NCI-H1417 (cell line): ENCODE data around the gene TTLL7.
A peak's percentile ranks its signal among the peaks of the same experiment; 100 is the strongest.

Experiments used
- DNase-seq, 3 experiments: peaks; one replicate each; lab custom pipeline; 2025; lab: John Stamatoyannopoulos, UW

Gene TTLL7, protein sequence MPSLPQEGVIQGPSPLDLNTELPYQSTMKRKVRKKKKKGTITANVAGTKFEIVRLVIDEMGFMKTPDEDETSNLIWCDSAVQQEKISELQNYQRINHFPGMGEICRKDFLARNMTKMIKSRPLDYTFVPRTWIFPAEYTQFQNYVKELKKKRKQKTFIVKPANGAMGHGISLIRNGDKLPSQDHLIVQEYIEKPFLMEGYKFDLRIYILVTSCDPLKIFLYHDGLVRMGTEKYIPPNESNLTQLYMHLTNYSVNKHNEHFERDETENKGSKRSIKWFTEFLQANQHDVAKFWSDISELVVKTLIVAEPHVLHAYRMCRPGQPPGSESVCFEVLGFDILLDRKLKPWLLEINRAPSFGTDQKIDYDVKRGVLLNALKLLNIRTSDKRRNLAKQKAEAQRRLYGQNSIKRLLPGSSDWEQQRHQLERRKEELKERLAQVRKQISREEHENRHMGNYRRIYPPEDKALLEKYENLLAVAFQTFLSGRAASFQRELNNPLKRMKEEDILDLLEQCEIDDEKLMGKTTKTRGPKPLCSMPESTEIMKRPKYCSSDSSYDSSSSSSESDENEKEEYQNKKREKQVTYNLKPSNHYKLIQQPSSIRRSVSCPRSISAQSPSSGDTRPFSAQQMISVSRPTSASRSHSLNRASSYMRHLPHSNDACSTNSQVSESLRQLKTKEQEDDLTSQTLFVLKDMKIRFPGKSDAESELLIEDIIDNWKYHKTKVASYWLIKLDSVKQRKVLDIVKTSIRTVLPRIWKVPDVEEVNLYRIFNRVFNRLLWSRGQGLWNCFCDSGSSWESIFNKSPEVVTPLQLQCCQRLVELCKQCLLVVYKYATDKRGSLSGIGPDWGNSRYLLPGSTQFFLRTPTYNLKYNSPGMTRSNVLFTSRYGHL

DNA sequence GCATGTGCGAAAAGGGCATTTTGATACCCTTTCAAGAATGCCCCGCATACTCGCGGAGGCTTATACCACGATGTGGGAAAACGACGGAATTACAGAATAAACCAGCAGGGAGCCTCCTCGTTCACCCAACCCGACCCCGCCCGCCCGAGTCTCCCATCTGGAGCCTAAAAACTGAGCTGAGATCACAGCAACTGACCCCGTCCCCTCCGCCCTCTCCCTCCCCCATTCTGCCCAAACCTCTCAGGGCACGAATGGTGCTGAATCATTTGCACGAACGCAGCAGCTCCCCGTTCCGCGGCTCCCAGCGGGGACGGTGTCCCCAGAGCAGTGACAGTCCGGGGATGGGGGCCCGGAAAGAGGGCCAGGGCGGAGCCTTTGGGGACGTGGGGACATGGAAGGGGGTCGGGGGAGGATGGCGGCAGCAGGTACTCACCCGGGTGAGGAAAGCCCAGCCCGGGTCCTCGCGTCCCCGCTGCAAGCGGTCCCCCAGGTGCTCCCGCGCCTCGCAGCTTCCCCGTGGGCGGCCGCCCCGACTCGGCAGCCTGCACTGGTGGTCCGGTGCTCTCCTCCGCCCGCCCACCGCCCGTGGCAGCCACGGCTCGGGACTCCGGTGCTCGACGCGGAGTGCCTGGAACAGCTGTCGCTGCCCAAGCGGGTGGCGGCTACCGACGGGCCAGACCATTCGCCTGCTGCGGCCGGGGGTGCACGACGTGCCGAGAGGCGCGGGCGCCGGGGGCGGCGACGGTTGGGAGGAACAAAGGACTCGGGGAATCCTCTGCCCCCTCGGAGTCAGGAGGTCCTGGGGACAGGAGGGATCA lies at the start of gene TTLL7:
Gene TTLL7, minus strand, starts transcription at position 635 of the 818 bp plus-strand sequence. CDS start 46,921 bp downstream, outside the sequence.
- peak; percentile 87 to 97 (median 96) for DNase-seq

DNA sequence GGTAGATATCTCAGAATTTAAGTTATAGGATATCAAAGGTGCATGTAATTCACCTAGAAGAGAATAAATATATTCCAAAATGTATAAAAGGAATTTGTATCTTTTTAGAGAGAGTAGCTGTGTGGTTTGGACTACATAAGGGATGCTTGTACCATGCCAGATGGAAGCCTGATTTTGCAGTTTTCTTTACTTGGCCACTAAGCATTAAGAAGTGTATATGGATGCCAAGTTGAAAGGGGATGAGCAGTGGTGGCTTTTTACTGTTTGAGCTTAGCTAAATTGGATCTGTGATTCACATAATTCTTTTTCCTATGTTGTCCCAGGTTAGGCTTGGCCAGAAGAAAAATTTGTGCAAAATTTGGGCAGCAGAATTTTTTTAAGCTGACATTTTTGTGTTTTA lies 43.5 kb upstream of the TTLL7 start:
- no peak for DNase-seq

DNA sequence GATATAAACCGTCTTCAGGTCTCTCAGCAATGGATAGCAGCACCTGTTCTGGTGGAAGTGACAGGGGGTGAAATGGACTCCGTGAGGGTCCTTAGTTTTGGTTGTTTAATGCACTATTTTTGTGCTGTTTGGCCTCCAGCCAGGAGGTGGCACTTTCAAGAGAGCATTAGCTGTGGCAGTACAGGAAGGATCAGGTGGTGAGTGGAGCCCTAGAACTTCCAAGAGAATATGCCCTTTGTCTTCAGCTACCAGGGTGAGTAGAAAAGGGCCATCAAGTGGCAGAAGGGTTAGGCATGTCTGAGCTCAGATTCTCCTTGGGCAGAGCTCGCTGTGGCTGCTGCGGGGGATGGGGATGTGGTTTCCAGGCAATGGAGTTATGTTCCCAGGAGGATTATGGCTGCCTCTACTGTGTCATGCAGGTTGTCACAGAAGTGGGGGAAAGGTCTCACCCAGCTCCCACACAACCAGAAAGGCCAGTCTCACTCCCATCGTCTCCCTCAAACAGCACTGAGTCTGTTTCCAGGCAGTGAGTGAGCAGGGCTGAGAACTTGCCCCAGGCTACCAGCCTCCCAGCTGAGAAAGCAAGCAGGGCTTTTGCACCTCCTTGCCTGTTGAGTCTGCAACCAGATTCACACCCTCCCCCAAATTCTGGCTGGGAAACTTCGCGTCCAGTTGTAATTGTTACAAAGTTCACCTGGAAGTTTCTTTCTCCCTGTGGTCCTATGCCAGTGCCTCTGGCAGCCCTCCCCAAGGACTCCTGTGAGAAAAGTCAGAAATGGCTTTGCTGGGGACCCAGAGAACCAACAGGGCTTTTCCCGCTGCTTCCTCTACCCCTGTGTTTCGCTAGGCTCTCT lies 39.1 kb upstream of the TTLL7 start:
- DNase-seq: no peak

DNA sequence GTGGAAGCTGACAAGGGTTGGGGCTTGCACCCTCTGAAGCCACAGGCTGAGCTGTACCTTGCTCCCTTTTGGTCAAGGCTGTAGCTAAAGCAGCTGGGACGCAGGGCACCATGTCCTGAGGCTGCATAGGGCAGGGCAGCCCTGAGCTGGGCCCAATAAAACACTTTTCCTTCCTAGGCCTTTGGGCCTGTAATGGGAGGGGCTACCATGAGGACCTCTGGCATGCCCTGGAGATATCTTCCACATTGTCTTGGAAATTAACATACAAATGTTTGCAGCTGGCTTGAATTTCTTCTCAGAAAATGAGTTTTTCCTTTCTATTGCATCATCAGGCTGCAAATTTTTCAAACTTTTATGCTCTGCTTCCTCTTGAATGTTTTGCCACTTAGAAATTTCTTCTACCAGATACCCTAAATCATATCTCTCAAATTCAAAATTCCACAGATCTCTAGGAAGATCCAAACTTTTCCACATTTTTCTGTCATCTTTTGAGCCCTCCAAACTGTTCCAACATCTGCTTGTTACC lies 32.9 kb upstream of the TTLL7 start:
- DNase-seq: no peak

DNA sequence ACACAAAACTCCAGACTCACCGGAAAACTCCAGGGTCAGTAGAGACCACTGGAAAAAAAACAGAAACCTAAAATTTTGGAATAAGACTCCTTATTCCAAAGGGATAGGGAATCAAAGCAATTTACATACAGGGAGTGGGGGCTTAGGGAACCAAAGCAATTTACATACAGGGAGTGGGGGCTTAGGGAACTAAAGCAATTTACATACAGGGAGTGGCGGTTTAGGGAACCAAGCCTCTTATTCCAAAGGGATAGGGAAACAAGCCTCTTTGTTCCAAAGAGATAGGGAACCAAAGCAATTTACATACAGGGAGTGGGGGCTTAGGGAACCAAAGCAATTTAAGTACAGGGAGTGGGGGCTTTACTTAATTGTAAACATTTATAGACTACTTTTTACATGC lies 28.4 kb upstream of the TTLL7 start:
- no peak for DNase-seq

DNA sequence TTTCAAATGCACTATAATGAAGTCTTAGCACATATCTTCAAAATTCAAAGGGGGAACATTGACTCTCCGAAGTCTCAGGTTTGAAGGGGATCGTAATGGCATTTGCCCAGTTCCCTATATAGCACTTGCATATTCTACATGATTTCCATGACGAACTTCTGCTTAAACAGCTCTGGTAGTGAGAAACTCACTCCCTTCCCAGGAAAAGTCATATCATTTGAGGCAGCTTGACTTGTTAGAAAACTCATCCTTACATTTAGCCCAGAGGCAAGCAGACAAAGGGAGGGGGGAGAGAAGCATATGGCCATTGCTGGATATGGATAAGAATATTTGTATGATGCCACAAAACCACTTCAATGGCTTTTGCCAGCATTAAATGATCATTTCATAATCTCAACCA lies 27.0 kb upstream of the TTLL7 start:
- DNase-seq: no peak

DNA sequence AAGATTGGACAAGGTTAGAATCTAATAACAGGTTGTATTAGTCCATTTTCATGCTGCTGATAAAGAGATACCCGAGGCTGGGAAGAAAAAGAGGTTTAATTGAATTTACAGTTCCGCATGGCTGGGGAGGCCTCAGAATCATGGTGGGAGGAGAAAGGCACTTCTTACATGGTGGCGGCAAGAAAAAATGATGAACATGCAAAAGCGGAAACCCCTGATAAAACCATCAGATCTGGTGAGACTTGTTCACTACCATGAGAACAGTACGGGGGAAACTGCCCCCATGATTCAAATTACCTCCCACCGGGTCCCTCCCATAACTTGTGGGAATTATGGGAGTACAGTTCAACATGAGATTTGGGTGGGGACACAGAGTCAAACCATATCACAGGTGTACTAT lies 22.9 kb upstream of the TTLL7 start:
- DNase-seq: no peak

DNA sequence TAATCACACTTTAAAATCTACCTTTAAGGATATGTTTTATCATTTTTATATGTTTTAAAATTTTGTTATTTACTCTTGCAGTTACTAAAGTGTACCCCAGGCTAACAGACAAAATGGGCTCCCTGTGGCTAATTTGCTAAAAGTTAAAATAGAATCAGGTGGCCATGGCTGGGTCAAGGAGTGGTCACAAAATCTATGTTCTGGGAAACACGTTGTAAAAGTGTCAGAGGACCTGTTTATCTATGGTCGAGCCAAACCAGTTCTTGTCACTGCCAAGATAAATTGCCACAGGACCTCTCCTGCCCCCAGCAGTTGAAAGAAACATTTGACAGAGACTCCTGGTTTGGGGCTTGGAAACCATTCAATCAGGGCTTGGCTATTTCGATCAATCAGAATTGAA lies 21.2 kb upstream of the TTLL7 start:
- peak in 2 of 3 experiments; percentile 36 to 76 for DNase-seq

DNA sequence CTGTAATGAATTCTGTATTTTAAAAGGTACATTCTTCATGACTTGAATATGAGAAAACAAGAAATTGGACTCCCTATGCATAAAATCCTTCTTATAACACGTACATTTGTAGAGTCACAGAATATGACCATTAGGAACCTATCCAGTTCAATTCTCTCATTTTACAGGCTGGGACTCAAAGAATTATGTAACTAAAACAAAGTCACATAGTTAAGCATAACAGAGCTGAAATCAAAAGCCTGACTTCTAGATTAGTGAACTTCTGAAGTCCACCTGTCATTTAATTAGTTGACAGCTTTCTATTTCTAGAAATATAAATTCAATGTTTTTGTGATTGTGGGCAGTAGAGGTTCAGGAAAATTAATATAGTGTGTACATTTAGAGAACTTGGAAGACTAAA lies 20.3 kb upstream of the TTLL7 start:
- DNase-seq: no peak

DNA sequence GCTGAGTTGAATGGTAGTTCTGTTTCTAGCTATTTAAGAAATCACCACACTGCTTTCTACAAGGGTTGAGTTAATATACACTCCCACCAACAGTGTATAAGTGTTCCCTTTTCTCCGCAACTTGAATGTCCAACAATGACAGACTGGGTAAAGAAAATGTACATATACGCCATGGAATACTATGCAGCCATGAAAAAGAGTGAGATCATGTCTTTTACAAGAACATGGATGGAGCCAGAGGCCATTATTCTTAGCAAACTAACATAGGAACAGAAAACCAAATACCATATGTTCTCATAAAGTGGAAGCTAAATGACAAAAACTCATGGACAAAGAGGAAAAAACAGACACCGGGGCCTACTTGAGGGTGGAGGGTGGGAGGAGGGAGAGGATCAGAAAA lies 14.8 kb upstream of the TTLL7 start:
- no peak for DNase-seq

DNA sequence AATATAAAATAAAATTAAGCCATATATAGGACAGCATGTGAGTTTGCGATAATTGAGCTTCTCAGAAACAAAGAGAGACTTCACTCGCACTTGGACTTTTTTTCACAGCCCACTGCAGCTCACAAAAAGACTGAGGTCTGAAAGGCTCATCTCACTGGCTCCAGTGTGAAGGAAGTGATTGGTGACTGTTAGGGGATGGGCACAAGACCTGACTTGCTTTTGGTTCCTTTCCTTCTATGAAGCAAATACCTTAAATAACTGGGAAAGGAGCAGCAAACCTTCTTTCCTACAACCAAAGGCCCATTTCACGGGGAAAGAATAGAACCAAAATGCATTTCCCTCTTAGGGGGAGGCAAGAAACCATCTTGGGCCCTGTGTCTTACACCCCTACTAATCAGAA lies 13.1 kb upstream of the TTLL7 start:
- DNase-seq: no peak

DNA sequence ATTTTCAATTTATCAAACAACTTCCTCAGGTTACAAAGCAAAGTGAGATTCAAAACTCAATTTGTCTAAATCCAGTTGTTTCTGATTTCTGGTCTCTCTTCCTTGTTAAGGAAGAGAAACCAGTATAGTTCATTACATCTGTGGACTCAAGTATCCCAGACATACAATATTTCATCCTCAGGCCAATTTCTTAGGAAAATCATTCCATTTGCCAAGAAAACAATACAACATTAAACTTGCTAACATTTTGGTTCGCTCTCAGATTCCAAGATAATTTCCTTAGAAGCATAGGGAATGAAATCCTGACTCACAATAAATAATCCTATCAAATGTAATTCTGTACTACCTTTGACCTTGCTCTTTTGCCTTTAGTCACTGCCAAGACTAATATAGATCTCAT lies 11.2 kb upstream of the TTLL7 start:
- DNase-seq: no peak

DNA sequence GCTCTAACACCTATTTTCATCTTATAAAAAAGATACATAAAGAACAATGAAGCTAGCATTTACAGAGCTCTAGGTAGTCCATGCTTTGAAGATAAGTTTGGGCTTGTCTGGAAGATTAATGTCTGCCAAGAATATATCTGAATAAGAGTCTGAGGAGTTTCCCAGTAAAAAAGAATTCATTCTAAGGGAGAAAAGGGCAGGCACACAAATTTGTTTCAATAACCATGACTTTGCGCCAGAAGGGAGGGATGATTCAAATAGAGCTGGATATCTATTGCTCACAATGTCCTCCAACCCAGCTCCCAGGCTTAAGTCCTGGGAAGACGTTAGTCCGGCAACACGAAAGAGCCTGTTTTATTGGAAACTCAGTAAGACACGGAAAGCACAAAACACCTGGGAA lies 9.7 kb upstream of the TTLL7 start:
- no peak for DNase-seq

DNA sequence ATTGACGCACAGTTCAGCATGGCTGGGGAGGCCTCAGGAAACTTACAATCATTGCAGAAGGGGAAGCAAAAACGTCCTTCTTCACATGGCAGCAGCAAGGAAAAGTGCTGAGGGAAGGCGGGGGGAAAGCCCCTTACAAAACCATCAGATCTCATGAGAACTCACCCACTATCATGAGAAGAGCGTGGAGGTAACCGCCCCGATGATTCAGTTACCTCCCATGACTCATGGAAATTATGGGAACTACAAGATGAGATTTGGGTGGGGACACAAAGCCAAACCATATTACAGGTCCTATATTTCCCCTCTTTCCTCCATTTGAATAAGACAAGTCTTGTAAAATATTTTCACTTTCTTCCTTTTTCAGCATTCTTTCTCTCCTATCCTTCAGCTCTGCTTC lies 7.7 kb upstream of the TTLL7 start:
- DNase-seq: no peak

DNA sequence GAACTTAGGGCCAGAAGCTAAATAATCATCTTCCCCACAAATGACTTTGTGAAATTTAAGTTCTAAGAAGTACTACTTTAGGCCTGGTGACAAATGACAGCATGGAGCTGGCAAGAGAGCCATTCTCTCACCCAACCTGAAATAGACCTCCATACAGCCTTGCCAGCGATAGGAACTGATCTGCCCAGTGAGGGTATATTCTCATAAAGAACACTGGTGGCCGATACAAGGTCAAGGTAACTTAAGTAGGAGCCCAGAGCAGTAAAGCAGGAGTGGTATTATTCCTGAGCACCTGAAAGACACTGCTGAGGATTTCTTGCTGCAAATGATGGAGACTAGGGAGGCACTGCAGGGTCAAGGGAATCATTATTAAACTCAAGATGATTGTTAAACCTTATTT lies 2.6 kb upstream of the TTLL7 start:
- DNase-seq: no peak

DNA sequence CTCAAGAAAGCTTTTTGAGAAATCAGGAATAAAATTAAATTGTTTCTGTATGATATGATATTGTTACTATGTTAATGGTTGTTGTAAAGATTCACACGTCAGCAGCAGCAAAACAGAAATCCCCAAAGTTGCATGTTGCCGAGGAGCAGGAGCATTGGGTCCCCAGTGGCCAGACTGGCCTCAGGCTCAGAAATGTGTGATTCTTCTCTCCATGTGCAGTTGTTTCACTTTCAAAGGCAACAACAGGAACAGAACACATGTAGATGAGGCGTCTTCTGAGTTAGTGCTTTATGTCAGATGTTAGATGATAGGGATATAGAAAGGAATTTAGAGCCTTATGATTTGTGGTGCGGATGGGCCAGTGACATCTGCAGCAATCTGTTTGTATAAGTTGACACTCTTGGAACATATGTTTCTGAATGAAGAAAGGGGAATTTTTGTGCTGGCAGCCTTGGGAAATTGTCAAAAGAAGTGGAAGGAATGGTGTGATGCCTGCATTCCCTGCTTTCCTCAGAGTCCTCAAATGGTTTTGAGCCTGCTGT lies 2.1 kb upstream of the TTLL7 start:
- DNase-seq: no peak

DNA sequence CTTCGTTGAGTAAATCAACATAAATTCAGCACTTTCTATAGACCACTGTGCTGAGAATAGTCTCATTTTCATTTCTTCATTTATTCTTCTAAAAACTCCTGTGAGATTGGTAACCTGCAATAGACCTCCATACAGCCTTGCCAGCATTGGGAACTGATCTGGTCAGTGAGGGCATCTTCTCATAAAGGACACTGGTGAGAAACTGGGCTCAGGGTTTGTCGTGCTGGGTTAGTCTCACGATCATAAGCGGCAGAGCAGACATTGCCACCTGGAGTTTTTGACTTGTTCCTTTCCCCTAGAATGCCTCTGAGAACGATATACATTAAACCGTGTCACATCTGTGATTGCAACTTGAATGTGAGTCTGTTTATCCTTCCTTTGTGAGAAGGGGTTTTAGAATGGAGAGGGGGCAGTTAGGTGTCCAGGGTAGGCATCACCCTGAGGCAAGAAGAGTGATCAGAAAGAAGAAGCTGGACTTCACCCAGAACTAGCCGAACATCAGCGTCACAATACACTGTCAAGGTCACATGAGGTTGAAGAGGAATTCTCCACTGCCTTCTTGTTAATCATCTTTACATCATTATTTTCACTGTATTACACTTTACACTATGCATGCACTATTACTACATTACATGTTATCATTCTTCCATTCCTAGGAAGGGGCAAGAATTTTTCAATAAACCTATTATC lies 1.4 kb upstream of the TTLL7 start:
- DNase-seq: peak in 1 of 3 experiments; percentile 32

DNA sequence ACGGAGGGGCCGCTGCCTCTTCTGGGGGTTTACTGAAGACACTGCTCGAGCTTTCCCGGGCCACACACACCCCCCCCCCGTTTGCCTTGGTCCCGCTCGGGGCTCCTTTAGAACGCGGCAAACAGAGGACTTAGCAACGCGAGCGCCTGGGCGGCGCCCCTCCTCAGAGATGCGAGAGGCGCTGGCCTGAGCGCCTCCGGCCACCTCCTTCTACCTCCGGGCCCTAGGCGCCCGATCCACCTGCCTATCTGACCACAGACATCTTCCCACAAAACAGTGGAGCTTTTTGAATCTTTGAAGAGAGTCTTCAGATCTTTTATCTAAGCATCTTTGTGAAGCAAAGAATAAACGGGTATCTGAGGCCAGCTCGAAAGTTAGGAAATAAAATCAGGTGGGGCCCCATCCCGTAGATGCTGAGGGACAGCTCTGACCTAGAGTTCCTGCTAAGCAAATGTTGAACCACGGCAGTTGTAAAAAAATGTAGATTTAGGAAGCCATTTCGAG lies 436 bp upstream of the TTLL7 start:
- DNase-seq: peak; percentile 87 to 97 (median 96)

DNA sequence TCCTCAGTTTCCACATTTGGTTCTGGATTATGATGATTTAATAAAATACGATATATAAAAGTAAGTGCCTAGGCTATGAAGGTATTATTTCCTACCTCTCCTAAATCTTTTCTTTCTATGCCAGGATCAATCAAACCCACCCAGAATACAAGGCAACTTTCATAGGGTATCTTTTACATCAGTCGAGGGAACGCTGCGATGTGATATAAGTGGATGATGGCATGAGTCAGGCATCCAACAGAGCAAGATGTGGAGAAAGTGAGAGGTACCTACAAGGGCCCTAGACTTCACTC lies 781 bp downstream of the TTLL7 start:
- peak in 1 of 3 experiments; percentile 43 for DNase-seq

DNA sequence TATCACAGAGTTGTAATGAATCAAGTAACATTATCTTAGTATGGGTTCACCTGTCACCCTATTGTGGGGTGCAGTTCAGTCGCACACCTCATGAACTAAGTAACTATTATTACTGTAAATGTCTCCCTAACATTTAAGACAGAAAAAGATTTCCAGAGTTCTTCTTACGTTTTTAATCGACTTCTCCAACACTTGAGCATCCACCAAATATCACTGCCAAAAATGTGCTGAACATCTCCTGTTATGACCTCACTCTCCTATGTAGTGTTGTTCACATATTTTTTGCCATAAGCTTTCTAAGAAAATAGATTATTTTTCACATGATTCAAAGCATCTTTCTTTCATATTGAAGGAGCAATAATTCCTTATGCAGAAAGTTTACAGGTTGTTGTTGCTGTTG lies 1.3 kb downstream of the TTLL7 start:
- DNase-seq: no peak
